ENCODE measurements around the gene TNFSF9. TPM values are rescaled to one million over a fixed set of nuclear protein-coding genes. Genes with fewer than 3 reads are reported as not detected.

TNFSF9 gene
- total RNA-seq, 2 donors from 2014 or later: 0.27 to 1.8 TPM

DNA sequence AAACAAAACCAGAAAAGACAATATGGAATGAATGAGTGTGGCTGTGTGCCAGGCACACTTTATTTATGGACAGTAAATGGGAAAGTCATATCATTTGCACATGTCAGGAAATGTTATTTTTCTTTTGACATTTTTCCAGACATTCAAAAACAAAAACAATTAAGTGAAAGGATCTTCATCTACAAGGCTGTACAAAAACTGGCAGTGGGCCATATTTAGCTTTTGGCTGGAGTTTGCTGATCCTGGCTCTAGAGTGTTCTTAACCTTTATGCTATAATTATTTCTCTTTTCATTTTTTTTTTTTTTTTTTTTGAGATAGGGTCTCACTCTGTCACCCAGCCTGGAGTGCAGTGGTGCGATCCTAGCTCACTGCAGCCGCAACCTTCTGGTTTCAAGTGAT, 6.5 kb upstream of the TNFSF9 start:
- no peaks in the 10 kb centered on the region for H3K36me3 ChIP-seq
- H3K27ac ChIP-seq: no peak overlapping the region
- no peaks in the 10 kb centered on the region for H3K27me3 ChIP-seq (replicated peaks; ENCODE audit: insufficient read depth)
- DNase-seq (ENCODE audit: low spot score) (no peak), ATAC-seq (ENCODE audit: insufficient number of reproducible peaks, low FRiP score, low read depth) (no peak)
- no peak overlapping the region for H3K4me3 ChIP-seq
- no peaks in the 10 kb centered on the region for H3K9me3 ChIP-seq
- no peaks in the 10 kb centered on the region for H3K4me1 ChIP-seq (ENCODE audit: control insufficient read depth in 1 of 2, low read depth in 2 of 2)
- TF ChIP-seq CTCF (IDR thresholded peaks at IDR 0.05): no peak

- Histone ChIP-seq H3K4me1 (ENCODE audit: control insufficient read depth in 1 of 2, low read depth in 2 of 2) (peaks cover 0 to 17% of the 10 kb centered on the region in 2 donors), H3K36me3 (no peaks in the 10 kb centered on the region), H3K9me3 (no peaks in the 10 kb centered on the region), H3K4me3 (no peak overlapping the region), H3K27me3 (replicated peaks; ENCODE audit: insufficient read depth) (no peaks in the 10 kb centered on the region), H3K27ac (no peak overlapping the region)
- ATAC-seq (ENCODE audit: insufficient number of reproducible peaks, low FRiP score, low read depth) (no peak), DNase-seq (ENCODE audit: low spot score) (no peak)
- no peak for TF ChIP-seq CTCF (IDR thresholded peaks at IDR 0.05)
Observed at GRCh38 chr19:6527893-6528543, 2.8 kb upstream of the TNFSF9 start.

- H3K9me3 ChIP-seq: no peaks in the 10 kb centered on the region
- no peak for DNase-seq (ENCODE audit: low spot score)
- no peak overlapping the region for H3K4me3 ChIP-seq
- no peak for TF ChIP-seq CTCF (IDR thresholded peaks at IDR 0.05)
- H3K27ac ChIP-seq: no peak overlapping the region
- no peaks in the 10 kb centered on the region for H3K27me3 ChIP-seq (replicated peaks; ENCODE audit: insufficient read depth)
- no peaks in the 10 kb centered on the region for H3K36me3 ChIP-seq
- ATAC-seq (ENCODE audit: insufficient number of reproducible peaks, low FRiP score, low read depth): no peak
- H3K4me1 ChIP-seq (ENCODE audit: control insufficient read depth in 1 of 2, low read depth in 2 of 2): peaks cover 0 to 17% of the 10 kb centered on the region in 2 donors
Observed at GRCh38 chr19:6528544-6529121, 2.2 kb upstream of the TNFSF9 start.

- Histone ChIP-seq H3K4me1 (ENCODE audit: control insufficient read depth in 1 of 2, low read depth in 2 of 2) (peaks cover 0 to 17% of the 10 kb centered on the region in 2 donors), H3K9me3 (no peaks in the 10 kb centered on the region), H3K4me3 (no peak overlapping the region), H3K27ac (no peak overlapping the region), H3K36me3 (no peaks in the 10 kb centered on the region), H3K27me3 (replicated peaks; ENCODE audit: insufficient read depth) (no peaks in the 10 kb centered on the region)
- no peak for DNase-seq (ENCODE audit: low spot score)
- ATAC-seq (ENCODE audit: insufficient number of reproducible peaks, low FRiP score, low read depth): no peak
- TF ChIP-seq CTCF (IDR thresholded peaks at IDR 0.05): no peak
Observed at GRCh38 chr19:6529351-6529750, 1.5 kb upstream of the TNFSF9 start.

- Histone ChIP-seq H3K27ac (no peak overlapping the region), H3K4me3 (peak overlapping the region; percentile 75)
- no peak for TF ChIP-seq CTCF (IDR thresholded peaks at IDR 0.05)
Observed at GRCh38 chr19:6529937-6530385, 865 bp upstream of the TNFSF9 start.

More at GRCh38 chr19:6529937-6530385, 865 bp upstream of the TNFSF9 start:
- H3K4me1 ChIP-seq (ENCODE audit: control insufficient read depth in 1 of 2, low read depth in 2 of 2): peaks cover 0 to 17% of the 10 kb centered on the region in 2 donors
- ATAC-seq (ENCODE audit: insufficient number of reproducible peaks, low FRiP score, low read depth) (no peak), DNase-seq (ENCODE audit: low spot score) (no peak)
- H3K9me3 ChIP-seq: no peaks in the 10 kb centered on the region
- H3K27me3 ChIP-seq (replicated peaks; ENCODE audit: insufficient read depth): no peaks in the 10 kb centered on the region
- H3K36me3 ChIP-seq: no peaks in the 10 kb centered on the region
